ENCODE results near the gene PTGFR.

The PTGFR gene

DNA sequence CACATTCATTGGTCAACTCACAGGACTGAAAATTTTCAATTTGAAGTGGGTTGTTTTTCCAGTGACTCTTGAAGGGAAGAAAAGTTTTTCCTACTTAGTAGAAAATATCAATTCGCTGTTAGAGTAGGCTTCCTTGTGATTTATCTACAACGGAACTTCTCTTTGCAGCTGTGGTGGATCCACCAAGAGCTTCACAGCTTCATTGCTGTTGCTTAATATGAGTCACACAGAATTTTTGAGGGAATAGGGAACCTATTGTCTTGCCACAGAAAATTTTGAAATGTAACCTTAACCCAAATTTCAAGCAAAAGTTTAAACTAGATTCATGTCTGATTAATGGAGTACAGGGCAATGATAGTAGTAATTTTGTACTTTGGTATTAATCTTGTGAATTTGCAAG, 71.1 kb downstream of the PTGFR start:
- Mint-ChIP-seq H3K4me1 (no peaks in the 10 kb centered on the region), H3K36me3 (ENCODE audit: low read depth) (no peaks in the 10 kb centered on the region), H3K9me3 (no peaks in the 10 kb centered on the region), H3K27ac (no peak overlapping the region), H3K4me3 (no peak overlapping the region), H3K27me3 (ENCODE audit: low read depth, poor library complexity) (peaks cover 1% of the 10 kb centered on the region)
- TF ChIP-seq, protein P1, sequence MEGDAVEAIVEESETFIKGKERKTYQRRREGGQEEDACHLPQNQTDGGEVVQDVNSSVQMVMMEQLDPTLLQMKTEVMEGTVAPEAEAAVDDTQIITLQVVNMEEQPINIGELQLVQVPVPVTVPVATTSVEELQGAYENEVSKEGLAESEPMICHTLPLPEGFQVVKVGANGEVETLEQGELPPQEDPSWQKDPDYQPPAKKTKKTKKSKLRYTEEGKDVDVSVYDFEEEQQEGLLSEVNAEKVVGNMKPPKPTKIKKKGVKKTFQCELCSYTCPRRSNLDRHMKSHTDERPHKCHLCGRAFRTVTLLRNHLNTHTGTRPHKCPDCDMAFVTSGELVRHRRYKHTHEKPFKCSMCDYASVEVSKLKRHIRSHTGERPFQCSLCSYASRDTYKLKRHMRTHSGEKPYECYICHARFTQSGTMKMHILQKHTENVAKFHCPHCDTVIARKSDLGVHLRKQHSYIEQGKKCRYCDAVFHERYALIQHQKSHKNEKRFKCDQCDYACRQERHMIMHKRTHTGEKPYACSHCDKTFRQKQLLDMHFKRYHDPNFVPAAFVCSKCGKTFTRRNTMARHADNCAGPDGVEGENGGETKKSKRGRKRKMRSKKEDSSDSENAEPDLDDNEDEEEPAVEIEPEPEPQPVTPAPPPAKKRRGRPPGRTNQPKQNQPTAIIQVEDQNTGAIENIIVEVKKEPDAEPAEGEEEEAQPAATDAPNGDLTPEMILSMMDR (IDR thresholded peaks at IDR 0.05), result no peak
- no peak for DNase-seq

DNA sequence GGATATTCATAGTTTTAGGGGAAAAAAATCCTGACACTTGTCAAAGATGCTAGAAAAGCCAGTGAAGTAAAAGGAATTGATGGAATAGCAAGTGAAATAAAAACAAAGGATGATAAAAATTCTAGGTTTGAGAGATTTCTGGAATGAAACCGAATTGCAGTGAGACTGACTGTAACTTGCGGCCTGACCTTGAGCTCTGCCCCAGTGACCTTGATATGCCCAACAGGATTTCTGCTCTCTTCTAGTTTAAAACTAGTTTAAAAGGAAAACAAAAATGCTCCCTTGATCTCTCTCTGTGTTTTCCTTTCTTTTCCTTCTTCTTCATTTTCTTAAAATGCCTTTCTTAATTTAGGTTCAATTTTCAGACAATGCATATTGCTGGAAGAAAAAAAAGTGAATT, 74.6 kb downstream of the PTGFR start:
- Mint-ChIP-seq H3K27me3 (ENCODE audit: low read depth, poor library complexity) (no peaks in the 10 kb centered on the region), H3K4me3 (no peak overlapping the region), H3K4me1 (no peaks in the 10 kb centered on the region), H3K9me3 (no peaks in the 10 kb centered on the region), H3K36me3 (ENCODE audit: low read depth) (no peaks in the 10 kb centered on the region), H3K27ac (no peak overlapping the region)
- no peak for DNase-seq
- TF ChIP-seq, protein P1 (IDR thresholded peaks at IDR 0.05), result no peak

DNA sequence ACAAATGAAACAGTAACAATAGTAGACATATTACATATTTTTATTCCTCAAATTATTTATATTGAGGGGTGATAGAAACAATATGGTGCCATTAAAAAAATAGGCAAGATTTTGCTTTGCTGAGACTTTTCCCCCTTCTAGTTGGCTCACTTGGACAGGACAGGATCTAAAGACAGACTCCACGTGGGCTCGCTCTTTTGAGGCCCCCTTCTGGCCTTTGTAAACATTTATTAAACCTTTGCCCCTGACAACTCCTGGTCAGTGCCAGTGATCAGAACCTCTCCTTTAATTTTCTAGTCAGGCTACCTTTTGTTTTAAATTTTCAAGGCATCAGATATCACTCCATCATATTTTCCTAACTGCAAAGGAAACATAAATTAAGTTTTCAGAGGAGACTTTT, 79.8 kb downstream of the PTGFR start:
- H3K4me1 Mint-ChIP-seq, result no peaks in the 10 kb centered on the region
- TF ChIP-seq, protein P1 (IDR thresholded peaks at IDR 0.05), result peak; percentile 10
- no peak overlapping the region for H3K4me3 Mint-ChIP-seq
- no peak overlapping the region for H3K27ac Mint-ChIP-seq
- no peaks in the 10 kb centered on the region for H3K36me3 Mint-ChIP-seq (ENCODE audit: low read depth)
- H3K9me3 Mint-ChIP-seq, result no peaks in the 10 kb centered on the region
- no peak for DNase-seq
- no peaks in the 10 kb centered on the region for H3K27me3 Mint-ChIP-seq (ENCODE audit: low read depth, poor library complexity)

DNA sequence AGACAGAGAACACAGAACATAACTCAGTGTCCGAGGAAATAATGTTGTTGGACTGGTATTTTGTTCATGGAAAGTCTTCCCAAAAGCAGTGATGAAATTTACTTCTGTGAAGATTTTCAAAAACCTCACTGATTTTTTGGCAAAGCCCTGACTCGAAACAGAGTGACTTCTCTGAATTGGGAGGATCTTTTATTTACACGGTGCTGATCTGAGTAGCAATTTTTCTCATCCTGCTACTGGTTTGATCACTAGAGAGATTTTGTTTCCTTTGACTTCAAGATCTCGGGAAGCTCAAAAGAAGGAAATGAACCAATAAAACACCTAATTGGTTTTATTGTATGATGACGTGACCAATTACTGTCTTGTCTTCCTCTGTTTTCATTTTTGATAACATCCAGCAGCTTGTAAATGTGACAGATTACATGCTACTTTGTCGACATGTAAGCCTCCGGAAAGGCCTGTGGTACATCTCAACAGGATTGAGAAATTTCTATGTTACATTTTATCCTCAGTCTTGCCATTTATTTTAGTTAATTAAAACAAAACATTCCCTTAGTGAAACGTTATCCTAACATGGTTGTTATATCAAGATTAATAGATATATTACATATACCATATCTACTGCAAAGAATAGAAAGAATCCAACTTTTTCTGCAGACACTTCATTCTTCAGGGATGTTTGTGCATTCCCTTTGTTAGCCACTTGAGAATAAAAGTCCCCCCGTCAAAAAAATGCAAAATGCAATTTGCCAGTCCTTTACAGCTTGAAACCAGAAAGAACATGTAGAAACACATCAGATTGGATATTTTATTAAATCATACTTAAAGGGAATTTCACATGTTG, 86.7 kb downstream of the PTGFR start:
- Mint-ChIP-seq H3K4me1 (no peaks in the 10 kb centered on the region), H3K36me3 (ENCODE audit: low read depth) (no peaks in the 10 kb centered on the region), H3K27ac (no peak overlapping the region), H3K4me3 (no peak overlapping the region), H3K9me3 (no peaks in the 10 kb centered on the region), H3K27me3 (ENCODE audit: low read depth, poor library complexity) (no peaks in the 10 kb centered on the region)
- DNase-seq, result no peak
- TF ChIP-seq, protein P1 (IDR thresholded peaks at IDR 0.05), result no peak

DNA sequence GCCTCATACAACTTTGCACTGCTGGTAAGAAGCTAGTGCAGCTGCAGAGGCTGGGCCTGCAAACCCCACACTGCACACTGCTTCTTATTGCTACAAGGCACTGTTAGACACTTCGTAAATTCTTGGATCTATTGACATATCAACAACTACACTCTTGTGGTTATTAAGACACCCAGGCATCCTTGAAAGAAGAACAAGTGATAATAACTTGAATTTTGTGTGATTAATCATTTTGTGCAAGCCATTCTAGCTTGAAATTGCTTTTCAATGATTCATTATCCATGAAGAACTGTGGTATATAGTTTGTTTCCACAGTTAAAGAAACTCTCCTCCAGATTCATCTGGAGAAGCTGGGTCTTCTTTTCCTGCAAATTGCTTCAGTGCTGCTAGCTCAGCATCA, 95.8 kb downstream of the PTGFR start:
- no peak overlapping the region for H3K27ac Mint-ChIP-seq
- TF ChIP-seq, protein P1 (IDR thresholded peaks at IDR 0.05), result no peak
- H3K4me1 Mint-ChIP-seq, result no peaks in the 10 kb centered on the region
- H3K9me3 Mint-ChIP-seq, result no peaks in the 10 kb centered on the region
- DNase-seq, result no peak
- no peak overlapping the region for H3K4me3 Mint-ChIP-seq
- no peaks in the 10 kb centered on the region for H3K27me3 Mint-ChIP-seq (ENCODE audit: low read depth, poor library complexity)
- H3K36me3 Mint-ChIP-seq (ENCODE audit: low read depth), result no peaks in the 10 kb centered on the region

DNA sequence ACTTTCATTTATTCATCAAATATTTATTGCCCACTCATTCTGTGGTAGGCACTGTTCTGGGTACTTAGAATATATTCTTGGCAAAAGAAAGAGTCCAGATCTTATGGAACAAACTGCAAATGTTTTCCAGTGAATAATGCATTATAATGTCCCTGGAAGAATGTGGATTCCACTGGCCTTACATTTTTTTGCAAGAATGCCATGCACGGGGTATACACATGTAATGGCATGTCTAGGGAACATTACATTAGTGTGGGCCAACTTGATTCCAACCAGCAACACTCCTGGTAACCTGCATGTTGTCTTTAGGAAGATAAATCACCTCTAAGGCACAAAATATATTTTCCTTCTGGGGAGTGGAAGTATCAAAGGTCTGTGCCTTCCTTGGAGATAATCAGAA, 96.4 kb downstream of the PTGFR start:
- Mint-ChIP-seq H3K36me3 (ENCODE audit: low read depth) (no peaks in the 10 kb centered on the region), H3K9me3 (no peaks in the 10 kb centered on the region), H3K27me3 (ENCODE audit: low read depth, poor library complexity) (no peaks in the 10 kb centered on the region), H3K27ac (no peak overlapping the region), H3K4me1 (no peaks in the 10 kb centered on the region), H3K4me3 (no peak overlapping the region)
- DNase-seq, result no peak
- TF ChIP-seq, protein P1 (IDR thresholded peaks at IDR 0.05), result no peak

Measured in nephron progenitor cell (in vitro differentiated cells).